Mucosa of rectum (tissue), 2 donors: ENCODE data around the gene MVB12B.

Experiments
- H3K27ac ChIP-seq, 2 donors: one replicate each; pipeline ENCODE4 v1.7.0; 2013; ENCODE audit warnings: inconsistent platforms in 2 of 2, low read depth in 2 of 2, low read length in 2 of 2
- H3K27me3 ChIP-seq, 2 donors: one replicate each; pipeline ENCODE4 v1.7.0; 2013; ENCODE audit warnings: low read length in 2 of 2; ENCODE audit not compliant: control insufficient read depth in 2 of 2, insufficient read depth in 2 of 2
- H3K36me3 ChIP-seq, 2 donors: one replicate each; pipeline ENCODE4 v1.7.0; 2013; ENCODE audit warnings: low read length in 2 of 2; ENCODE audit not compliant: control insufficient read depth in 2 of 2, insufficient read depth in 2 of 2
- H3K4me1 ChIP-seq, 2 donors: one replicate each; pipeline ENCODE4 v1.7.0; 2013; ENCODE audit warnings: low read length in 2 of 2, mild to moderate bottlenecking in 1 of 2; ENCODE audit not compliant: control insufficient read depth in 2 of 2, insufficient read depth in 2 of 2
- H3K4me3 ChIP-seq, 2 donors: one replicate each; pipeline ENCODE4 v1.7.0; 2013; ENCODE audit warnings: low read length in 2 of 2
- H3K9ac ChIP-seq, 2 donors: one replicate each; pipeline ENCODE4 v1.7.0; 2013; ENCODE audit warnings: low read length in 2 of 2, low read depth in 1 of 2, mild to moderate bottlenecking in 1 of 2
- H3K9me3 ChIP-seq, 2 donors: one replicate each; pipeline ENCODE4 v1.7.0; 2013; ENCODE audit warnings: low read length in 2 of 2; ENCODE audit not compliant: control insufficient read depth in 2 of 2
- donor health status: healthy.
- donor health status: Normal muscosa, but diverticular disease.

Gene MVB12B

DNA sequence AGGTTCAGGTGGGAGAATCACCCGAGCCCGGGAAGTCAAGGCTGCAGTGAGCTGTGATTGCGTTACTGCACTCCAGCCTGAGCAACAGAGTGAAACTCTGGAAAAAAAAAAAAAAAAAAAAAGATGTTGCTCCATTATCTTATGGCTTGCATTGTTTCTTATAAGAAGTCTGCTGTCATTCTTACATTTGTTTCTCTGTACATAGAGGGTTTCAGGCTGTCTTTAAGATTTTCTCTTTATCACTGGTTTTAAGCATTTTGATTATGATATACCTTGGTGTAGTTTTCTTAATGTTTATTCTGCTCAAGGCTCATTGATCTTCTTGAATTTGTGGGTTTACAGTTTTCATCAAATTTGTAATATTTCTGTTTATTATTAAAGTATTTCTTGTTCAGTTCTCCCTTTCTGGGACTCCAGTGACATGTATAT, 35.2 kb downstream of the MVB12B start:
- Histone ChIP-seq H3K4me1 (peaks cover 23 to 33% of the 10 kb centered on the region in 2 donors), H3K9me3 (peaks cover 0 to 7% of the 10 kb centered on the region in 2 donors), H3K27me3 (no peaks in the 10 kb centered on the region), H3K9ac (no peak overlapping the region), H3K27ac (no peak overlapping the region), H3K36me3 (no peaks in the 10 kb centered on the region), H3K4me3 (no peak overlapping the region)

GRCh38 chr9:126363250-126363649, 36.6 kb downstream of the MVB12B start:
- Histone ChIP-seq H3K27ac (peak overlapping the region; percentile 81 to 89), H3K4me1 (peaks cover 36 to 47% of the 10 kb centered on the region in 2 donors), H3K9ac (no peak overlapping the region), H3K4me3 (peak overlapping the region; percentile 11 to 33), H3K27me3 (no peaks in the 10 kb centered on the region), H3K36me3 (no peaks in the 10 kb centered on the region), H3K9me3 (peaks cover 0 to 7% of the 10 kb centered on the region in 2 donors)

DNA sequence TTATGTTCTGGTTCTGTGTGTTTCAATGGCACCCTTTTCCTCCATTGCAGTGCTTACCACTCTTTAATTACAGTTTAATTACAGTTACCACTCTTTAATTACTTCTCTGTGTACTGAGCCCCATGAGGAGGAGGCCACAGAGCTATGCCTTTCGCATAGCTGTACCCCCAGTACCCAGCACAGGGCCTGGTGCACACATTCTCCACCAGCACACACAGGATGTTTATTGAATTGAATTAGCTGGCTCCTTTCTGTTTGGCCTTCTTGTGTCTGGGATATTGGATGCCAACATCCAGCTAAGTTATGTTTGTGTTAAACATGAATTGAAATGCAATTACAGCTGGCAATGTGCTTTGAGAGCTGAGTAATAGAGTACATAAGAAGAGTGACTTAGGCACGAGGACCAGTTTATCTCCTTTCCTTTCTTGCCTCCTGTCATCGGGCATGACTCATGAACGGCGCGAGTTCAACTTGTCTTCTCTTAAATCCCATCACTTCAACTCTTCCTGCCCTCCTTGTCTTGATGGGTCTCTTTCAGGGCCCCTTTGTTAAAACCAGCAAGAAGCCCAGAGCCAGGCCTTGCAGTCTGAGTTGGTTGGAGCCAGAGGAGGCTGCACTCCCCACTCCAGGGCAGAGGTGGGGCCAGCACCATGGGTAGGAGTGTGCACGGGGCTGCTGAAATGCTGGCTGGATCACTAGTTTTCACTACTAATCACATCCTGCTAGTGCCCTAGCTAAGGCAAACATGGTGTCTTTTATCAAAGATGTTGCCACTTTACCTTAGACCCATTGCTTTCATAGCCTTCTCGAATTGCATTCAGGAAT, 37.4 kb downstream of the MVB12B start:
- H3K27me3 ChIP-seq: no peaks in the 10 kb centered on the region
- H3K36me3 ChIP-seq: no peaks in the 10 kb centered on the region
- peaks cover 0 to 7% of the 10 kb centered on the region in 2 donors for H3K9me3 ChIP-seq
- H3K4me1 ChIP-seq: peaks cover 37 to 48% of the 10 kb centered on the region in 2 donors
- H3K4me3 ChIP-seq: peak overlapping the region in 1 of 2 donors; percentile 33
- peak overlapping the region in 1 of 2 donors; percentile 14 for H3K9ac ChIP-seq
- peak overlapping the region; percentile 81 to 89 for H3K27ac ChIP-seq

- peak overlapping the region in 1 of 2 donors; percentile 61 for H3K4me3 ChIP-seq
- H3K9me3 ChIP-seq: peaks cover 0 to 7% of the 10 kb centered on the region in 2 donors
- peak overlapping the region; percentile 32 to 83 for H3K27ac ChIP-seq
- peaks cover 37 to 48% of the 10 kb centered on the region in 2 donors for H3K4me1 ChIP-seq
- no peaks in the 10 kb centered on the region for H3K27me3 ChIP-seq
- H3K36me3 ChIP-seq: no peaks in the 10 kb centered on the region
- H3K9ac ChIP-seq: no peak overlapping the region
Observed at GRCh38 chr9:126365780-126366179, 39.2 kb downstream of the MVB12B start.

GRCh38 chr9:126366366-126367011, 39.9 kb downstream of the MVB12B start:
- Histone ChIP-seq H3K4me3 (peak overlapping the region; percentile 45 to 61), H3K9me3 (peaks cover 0 to 6% of the 10 kb centered on the region in 2 donors), H3K36me3 (peaks cover 0 to 5% of the 10 kb centered on the region in 2 donors), H3K9ac (peak overlapping the region; percentile 66 to 68), H3K27me3 (no peaks in the 10 kb centered on the region), H3K4me1 (peaks cover 37 to 48% of the 10 kb centered on the region in 2 donors), H3K27ac (peak overlapping the region; percentile 79 to 83)

- peak overlapping the region; percentile 66 to 68 for H3K9ac ChIP-seq
- peak overlapping the region; percentile 79 to 83 for H3K27ac ChIP-seq
- H3K27me3 ChIP-seq: no peaks in the 10 kb centered on the region
- peak overlapping the region; percentile 45 to 61 for H3K4me3 ChIP-seq
- H3K9me3 ChIP-seq: no peaks in the 10 kb centered on the region
- peaks cover 0 to 5% of the 10 kb centered on the region in 2 donors for H3K36me3 ChIP-seq
- peaks cover 37 to 48% of the 10 kb centered on the region in 2 donors for H3K4me1 ChIP-seq
Observed at GRCh38 chr9:126367139-126367538, 40.5 kb downstream of the MVB12B start.

DNA sequence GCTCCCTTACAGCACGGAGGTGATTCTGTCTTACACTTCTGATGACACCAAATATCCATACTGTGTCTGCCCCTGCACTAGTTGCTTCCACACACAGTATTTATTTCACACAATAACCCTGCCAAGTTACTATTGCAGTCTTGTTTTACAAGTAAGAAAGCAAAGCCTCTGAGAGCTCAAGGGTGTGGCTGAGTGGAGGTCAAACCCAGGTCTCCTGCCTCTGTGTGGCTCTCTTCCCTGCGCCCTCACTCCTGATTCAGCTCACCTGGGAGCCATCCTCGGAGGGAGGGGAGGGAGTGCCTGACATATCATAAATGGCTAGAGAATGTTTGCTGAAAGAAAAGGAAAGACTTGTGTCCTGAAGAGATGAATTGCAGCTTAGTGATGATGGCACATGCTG, 41.0 kb downstream of the MVB12B start:
- H3K27ac ChIP-seq: peak overlapping the region; percentile 79 to 83
- no peaks in the 10 kb centered on the region for H3K9me3 ChIP-seq
- H3K9ac ChIP-seq: peak overlapping the region; percentile 28 to 66
- peaks cover 37 to 46% of the 10 kb centered on the region in 2 donors for H3K4me1 ChIP-seq
- peaks cover 0 to 5% of the 10 kb centered on the region in 2 donors for H3K36me3 ChIP-seq
- no peaks in the 10 kb centered on the region for H3K27me3 ChIP-seq
- H3K4me3 ChIP-seq: peak overlapping the region; percentile 45 to 61

DNA sequence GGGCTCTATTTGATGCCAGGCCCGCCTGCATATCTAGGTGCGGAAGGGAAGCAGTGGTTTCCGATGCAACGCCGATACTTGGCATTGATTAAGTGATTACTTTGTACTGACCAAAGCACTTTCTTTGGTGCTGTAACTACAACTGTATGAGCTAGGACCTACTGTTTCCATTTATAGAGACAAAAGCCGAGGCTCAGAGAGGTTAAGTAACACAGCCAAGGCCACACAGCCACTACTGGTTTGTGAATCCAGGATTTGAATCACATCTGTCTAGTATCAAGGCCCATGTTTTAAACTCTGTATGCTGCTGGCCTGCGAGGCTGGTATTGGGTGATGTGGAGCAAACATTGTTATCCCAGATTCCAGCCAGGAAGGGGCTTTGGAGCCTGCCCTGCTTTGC, 41.4 kb downstream of the MVB12B start:
- Histone ChIP-seq H3K4me3 (peak overlapping the region; percentile 4 to 61), H3K9me3 (no peaks in the 10 kb centered on the region), H3K9ac (peak overlapping the region in 1 of 2 donors; percentile 15), H3K36me3 (peaks cover 0 to 5% of the 10 kb centered on the region in 2 donors), H3K4me1 (peaks cover 37 to 43% of the 10 kb centered on the region in 2 donors), H3K27me3 (no peaks in the 10 kb centered on the region), H3K27ac (peak overlapping the region; percentile 79 to 83)

GRCh38 chr9:126371007-126371870, 44.6 kb downstream of the MVB12B start:
- Histone ChIP-seq H3K27ac (no peak overlapping the region), H3K27me3 (no peaks in the 10 kb centered on the region), H3K36me3 (peaks cover 0 to 5% of the 10 kb centered on the region in 2 donors), H3K4me3 (no peak overlapping the region), H3K4me1 (peaks cover 29 to 34% of the 10 kb centered on the region in 2 donors), H3K9ac (no peak overlapping the region), H3K9me3 (no peaks in the 10 kb centered on the region)
